Stomach smooth muscle (tissue), 2 donors: ENCODE measurements around the gene DCAF8.

Experiments
- H3K27ac ChIP-seq: one replicate; pipeline ENCODE4 v1.7.0; 2013; ENCODE audit warnings: mild to moderate bottlenecking, low read length, inconsistent platforms
- H3K27me3 ChIP-seq, 2 donors: one replicate each; pipeline ENCODE4 v1.7.0; 2013; ENCODE audit warnings: low read length in 2 of 2; ENCODE audit not compliant: insufficient read depth in 2 of 2, control insufficient read depth in 1 of 2
- H3K36me3 ChIP-seq, 2 donors: one replicate each; pipeline ENCODE4 v1.7.0; 2013; ENCODE audit warnings: low read length in 2 of 2; ENCODE audit not compliant: control insufficient read depth in 2 of 2, insufficient read depth in 2 of 2
- H3K4me1 ChIP-seq: one replicate; pipeline ENCODE4 v1.7.0; 2013; ENCODE audit warnings: low read length; ENCODE audit not compliant: control insufficient read depth, insufficient read depth
- H3K4me3 ChIP-seq, 2 donors: one replicate each; pipeline ENCODE4 v1.7.0; 2013; ENCODE audit warnings: low read length in 2 of 2
- H3K9ac ChIP-seq, 2 donors: one replicate each; pipeline ENCODE4 v1.7.0; 2013; ENCODE audit warnings: low read length in 2 of 2, mild to moderate bottlenecking in 1 of 2
- H3K9me3 ChIP-seq, 2 donors: one replicate each; pipeline ENCODE4 v1.7.0; 2013; ENCODE audit warnings: low read length in 2 of 2; ENCODE audit not compliant: control insufficient read depth in 2 of 2
- donor health status: healthy.
- donor health status: Pancreatic carcinoma.

The DCAF8 gene

DNA sequence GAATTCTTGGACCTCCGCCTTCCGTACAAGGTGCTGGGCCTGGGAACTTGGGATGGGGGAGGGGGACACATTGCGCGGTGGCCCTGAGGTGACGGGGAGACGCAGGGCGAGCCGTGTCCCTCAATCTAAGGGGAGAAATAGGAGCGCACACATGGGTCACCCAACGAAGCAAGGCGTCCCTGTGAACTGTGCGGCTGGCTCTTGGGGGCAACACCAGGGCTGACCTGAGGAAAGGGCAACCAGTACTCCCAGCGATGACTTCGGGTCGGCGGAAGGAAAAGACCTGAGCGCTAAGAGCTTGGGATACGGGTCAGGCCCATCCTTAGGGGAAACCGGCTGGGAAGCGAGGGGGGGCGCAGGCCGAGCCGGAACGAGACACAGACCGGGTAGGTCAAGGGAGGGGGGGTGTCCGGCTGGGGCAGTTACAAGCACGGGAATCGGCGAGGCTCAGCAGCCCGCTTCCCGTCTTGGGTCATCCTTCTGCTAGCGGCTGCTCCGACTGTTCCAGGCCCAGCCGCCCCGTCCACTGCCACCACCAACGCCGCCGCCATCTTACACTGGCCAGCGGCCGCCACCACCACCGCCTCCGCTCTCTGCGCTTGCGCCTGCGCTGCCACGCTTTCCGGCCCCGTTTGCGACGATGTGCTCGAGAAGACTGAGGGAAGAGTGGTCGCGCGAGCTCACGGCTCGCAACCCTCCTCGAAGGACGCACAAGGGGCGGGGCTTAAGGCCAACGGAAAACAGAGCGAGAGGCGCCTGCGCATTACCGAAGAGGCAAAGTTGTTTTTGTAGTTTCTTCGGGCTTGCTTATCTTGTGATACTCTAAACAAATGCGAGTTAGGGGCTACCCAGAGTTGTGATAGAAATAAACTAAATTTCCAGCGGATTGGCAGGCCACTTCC lies at the start of gene DCAF8:
TSS of gene DCAF8 (minus strand) at position 657 of the 902 bp plus-strand sequence. CDS start 18,541 bp downstream, outside the sequence.
- Histone ChIP-seq H3K27me3 (no peaks in the 10 kb centered on the region), H3K36me3 (no peaks in the 10 kb centered on the region), H3K4me1 (peaks cover 15% of the 10 kb centered on the region), H3K27ac (peak within 1 kb of the TSS; percentile 99), H3K4me3 (peak within 1 kb of the TSS; percentile 99), H3K9me3 (no peaks in the 10 kb centered on the region), H3K9ac (peak within 1 kb of the TSS; percentile 98 to 100)

DNA sequence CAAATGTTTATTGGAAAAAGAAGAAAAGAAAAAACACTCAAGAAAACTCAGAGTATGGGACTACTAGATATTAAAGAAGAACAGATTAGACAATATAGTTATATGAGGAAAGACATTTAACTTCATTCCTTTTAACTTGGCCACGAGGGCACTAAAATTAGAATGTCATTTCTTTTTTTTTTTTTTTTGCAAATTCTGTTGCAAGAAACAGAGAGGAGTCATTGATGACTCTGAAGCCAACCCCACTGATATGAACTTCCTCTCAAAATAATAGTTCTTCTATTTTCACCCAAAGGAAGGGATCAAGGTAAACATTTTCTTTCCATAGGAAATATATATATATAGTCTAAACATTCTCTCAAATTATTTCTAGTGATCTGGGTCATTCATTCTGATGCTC lies 47.2 kb upstream of the DCAF8 start:
- no peaks in the 10 kb centered on the region for H3K4me1 ChIP-seq
- H3K9ac ChIP-seq = no peak overlapping the region
- no peak overlapping the region for H3K4me3 ChIP-seq
- H3K27me3 ChIP-seq = no peaks in the 10 kb centered on the region
- H3K9me3 ChIP-seq = no peaks in the 10 kb centered on the region
- peaks cover 52 to 68% of the 10 kb centered on the region in 2 donors for H3K36me3 ChIP-seq
- no peak overlapping the region for H3K27ac ChIP-seq

DNA sequence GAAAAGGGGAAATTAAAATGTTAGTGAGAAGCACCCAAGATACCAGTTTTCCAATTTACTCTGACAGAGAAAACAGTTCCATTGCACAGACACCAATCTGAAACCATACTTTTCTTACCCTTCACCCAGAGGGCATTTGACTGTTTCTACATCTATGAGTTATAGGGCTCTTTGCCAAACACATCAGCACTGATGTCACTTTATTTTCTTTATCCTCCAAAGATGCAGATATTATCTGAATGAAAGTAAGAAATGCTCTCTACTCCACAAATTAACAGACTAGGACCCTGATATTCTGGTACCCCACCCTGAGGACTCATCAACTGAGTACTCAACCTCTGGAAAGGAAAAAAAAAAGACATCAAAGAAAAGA lies 46.8 kb upstream of the DCAF8 start:
- Histone ChIP-seq H3K4me3 (no peak overlapping the region), H3K4me1 (no peaks in the 10 kb centered on the region), H3K9me3 (no peaks in the 10 kb centered on the region), H3K27ac (no peak overlapping the region), H3K36me3 (peaks cover 52 to 66% of the 10 kb centered on the region in 2 donors), H3K9ac (no peak overlapping the region), H3K27me3 (no peaks in the 10 kb centered on the region)

DNA sequence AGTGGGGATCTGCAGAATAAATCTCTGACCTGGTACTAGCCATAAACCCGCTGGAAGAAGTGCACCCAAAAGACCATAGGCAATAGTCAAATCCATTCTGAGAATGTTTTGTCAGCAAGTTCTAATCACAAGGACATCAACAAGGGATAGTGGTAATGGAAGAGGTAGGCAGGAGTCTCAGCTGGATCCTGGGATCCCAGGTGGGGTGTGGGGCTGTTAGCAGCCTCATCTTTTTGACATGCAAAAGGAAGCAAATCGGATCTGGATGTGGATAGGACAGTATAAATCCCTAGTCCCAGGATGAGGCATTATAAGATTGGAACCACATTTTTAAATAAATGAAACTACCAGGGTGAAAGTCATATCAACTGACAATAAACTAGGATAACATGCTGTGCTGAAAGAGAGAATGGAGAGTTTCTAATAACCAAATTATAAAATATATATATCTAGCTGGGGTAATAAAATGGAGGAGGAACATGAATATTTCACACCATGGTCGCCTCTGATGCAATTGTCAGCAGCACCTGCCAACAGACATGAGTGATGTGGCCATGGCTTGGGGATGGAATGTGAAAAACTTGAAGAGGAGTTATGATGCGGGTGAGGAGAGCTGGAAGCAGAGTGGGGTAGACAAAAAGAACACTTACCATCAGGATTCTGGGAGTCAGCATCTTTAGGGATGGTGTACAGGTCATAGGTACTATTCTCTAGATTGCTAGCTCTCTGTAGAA lies 46.3 kb upstream of the DCAF8 start:
- H3K4me3 ChIP-seq = no peak overlapping the region
- no peaks in the 10 kb centered on the region for H3K9me3 ChIP-seq
- peaks cover 52 to 68% of the 10 kb centered on the region in 2 donors for H3K36me3 ChIP-seq
- H3K27me3 ChIP-seq = no peaks in the 10 kb centered on the region
- H3K4me1 ChIP-seq = no peaks in the 10 kb centered on the region
- no peak overlapping the region for H3K9ac ChIP-seq
- no peak overlapping the region for H3K27ac ChIP-seq

DNA sequence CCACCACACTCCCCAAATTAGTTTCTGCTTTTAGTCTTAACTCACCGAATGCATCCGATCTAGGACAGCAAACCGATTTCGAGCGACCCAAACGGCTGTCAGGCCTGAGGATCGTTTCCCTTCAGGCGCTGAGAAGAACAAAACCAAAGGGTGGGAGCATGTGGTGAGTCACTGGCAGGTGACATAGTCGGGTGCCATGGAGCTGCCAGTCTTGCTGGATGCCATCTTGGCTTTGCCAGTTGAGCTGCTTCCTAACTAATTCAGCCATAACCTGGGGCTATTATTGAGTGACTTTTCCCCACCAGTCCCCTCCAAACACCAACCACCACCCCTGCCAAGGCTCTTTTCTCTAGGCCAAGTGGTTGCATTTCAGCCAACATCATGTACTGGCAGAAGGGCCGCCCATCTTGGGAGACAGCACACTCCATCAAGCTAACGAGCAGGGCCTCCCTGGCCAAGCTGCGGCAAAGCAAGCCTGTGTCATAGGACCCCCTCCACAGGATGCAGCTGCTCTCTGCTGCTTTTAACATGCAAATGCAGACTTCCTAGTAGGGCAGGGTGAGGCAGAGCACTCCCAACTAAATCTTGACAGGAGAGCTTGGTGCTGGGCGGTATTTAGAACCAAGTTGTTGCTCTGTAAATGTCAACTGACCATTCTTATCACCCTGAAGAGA lies 44.9 kb upstream of the DCAF8 start:
- no peak overlapping the region for H3K9ac ChIP-seq
- H3K4me3 ChIP-seq = no peak overlapping the region
- H3K4me1 ChIP-seq = no peaks in the 10 kb centered on the region
- H3K27me3 ChIP-seq = no peaks in the 10 kb centered on the region
- no peaks in the 10 kb centered on the region for H3K9me3 ChIP-seq
- H3K27ac ChIP-seq = no peak overlapping the region
- peaks cover 50 to 61% of the 10 kb centered on the region in 2 donors for H3K36me3 ChIP-seq

DNA sequence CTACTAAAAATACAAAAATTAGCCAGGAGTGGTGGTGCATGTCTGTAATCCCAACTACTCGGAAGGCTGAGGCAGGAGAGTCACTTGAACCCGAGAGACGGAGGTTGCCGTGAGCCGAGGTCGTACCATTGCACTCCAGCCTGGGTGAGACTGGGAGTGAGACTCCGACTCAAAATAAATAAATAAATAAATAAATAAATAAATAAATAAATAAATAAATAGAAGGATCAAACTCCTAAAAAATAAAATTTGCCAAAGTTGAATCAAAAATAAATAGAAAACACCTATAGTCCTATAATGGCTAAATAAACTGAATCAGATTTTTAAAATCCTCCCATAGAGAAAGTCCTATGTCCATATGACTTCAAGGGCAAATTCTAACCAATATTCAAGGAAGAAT lies 37.8 kb upstream of the DCAF8 start:
- Histone ChIP-seq H3K4me1 (no peaks in the 10 kb centered on the region), H3K27me3 (no peaks in the 10 kb centered on the region), H3K36me3 (peaks cover 45 to 48% of the 10 kb centered on the region in 2 donors), H3K4me3 (no peak overlapping the region), H3K9ac (no peak overlapping the region), H3K9me3 (no peaks in the 10 kb centered on the region), H3K27ac (no peak overlapping the region)

DNA sequence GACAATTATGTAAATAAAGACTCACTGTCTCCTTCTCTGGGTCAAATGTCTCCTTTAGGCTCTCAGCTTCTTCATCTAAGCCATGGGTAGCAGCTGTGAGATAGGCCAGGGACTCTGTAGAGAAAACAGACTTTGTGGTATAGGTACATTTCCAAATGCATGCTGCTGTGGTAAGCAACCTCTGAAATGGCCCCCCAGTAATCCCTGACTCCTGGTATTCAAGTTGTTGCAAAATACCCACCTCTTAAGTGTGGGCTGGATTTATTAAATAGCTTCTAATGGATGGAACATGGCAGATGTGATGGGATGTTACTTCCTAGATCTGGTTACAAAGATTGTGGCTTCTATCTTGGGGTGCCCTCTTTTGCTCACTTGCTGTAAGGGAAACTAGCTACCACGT lies 33.7 kb upstream of the DCAF8 start:
- Histone ChIP-seq H3K27ac (no peak overlapping the region), H3K36me3 (peaks cover 79 to 80% of the 10 kb centered on the region in 2 donors), H3K9me3 (no peaks in the 10 kb centered on the region), H3K4me3 (no peak overlapping the region), H3K4me1 (no peaks in the 10 kb centered on the region), H3K9ac (no peak overlapping the region), H3K27me3 (no peaks in the 10 kb centered on the region)

DNA sequence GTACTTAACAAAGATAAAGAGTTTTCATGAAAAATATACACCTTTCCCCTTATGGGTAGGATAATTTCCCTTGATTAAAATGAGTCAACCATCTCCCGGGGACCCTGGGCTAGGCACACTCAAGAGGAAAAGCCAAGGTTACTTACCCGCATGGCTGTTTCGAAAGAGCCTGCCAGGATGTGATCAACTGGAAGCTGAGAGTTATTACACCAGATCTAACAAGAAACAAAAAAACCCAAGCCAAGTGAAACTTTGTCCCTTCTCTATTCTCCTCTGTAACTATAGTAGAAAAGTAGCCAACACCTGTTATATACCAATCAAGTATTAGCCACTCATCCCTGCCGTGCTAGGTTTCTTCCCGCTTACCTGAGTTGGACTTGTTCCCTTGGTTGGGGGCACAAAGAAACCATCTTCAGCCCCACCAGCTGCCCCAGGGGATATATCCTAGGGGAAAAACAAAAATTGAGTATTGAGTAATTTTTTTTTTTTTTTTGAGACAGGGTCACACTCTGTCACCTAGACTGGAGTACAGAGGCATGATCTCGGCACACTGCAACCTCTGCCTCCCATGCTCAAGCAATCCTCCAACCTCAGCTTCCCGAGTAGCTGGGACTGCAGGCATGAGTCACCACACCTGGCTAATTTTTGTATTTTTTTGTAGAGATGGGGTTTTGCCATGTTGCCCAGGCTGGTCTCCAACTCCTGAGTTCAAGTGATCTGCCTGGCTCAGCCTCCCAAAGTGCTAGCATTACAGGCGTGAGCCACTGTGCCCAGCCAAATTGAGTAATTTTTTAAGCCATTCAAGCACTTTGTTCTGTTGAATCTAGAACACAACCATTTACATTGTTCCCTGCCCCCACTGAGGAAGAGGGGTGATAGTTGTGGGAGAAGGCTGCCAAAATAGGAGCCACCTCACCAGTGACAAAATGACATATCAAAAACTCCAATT lies 30.9 kb upstream of the DCAF8 start:
- peaks cover 85 to 89% of the 10 kb centered on the region in 2 donors for H3K36me3 ChIP-seq
- no peak overlapping the region for H3K4me3 ChIP-seq
- no peaks in the 10 kb centered on the region for H3K27me3 ChIP-seq
- H3K4me1 ChIP-seq = no peaks in the 10 kb centered on the region
- no peaks in the 10 kb centered on the region for H3K9me3 ChIP-seq
- no peak overlapping the region for H3K9ac ChIP-seq
- H3K27ac ChIP-seq = no peak overlapping the region

DNA sequence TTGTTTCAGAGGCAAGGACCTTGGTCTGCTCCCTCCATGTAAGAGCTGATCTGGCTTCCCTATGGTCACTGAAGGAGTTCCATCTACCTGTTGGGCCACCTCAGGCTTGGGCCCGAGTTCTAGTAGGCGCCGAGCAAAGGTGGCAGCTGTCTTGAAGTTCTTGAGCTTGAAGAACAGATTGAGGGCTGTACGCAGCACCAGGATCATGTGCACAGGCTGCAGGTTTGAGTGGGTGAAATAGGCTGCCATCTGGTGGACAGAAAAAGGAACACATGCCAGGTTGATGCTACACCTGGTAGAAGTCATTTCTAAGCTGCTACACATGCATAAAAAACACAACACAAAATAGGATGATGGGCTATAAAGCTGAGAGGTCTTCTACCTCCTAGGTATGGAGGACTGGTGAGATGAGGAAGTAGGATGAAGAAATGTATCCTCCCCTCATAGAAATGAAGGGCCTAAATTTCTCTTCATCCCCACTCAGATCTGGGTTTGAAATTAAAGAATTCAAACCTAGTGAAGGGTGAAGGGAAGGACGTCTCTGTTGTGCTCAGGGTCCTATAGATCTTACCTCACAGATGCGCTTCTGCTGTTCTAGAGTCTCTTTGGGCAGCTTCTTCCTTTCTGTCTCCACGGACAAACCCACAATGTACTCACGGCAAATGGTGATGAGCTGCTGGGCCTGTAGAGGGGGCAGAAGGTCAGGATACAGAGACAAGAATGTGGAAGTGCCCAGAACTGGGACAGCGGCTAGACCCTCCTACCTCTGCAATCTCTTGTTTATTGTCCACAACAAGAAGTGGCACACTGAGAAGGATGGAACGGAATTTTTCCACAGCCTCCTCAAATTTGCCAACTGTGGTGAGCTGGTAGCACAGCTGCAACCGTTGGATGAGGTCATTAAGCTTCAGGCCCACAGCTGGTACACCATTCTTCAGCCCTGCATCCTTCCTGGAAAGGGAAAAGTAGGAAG lies 29.2 kb upstream of the DCAF8 start:
- Histone ChIP-seq H3K9me3 (no peaks in the 10 kb centered on the region), H3K9ac (no peak overlapping the region), H3K4me1 (no peaks in the 10 kb centered on the region), H3K36me3 (peaks cover 71 to 72% of the 10 kb centered on the region in 2 donors), H3K27ac (no peak overlapping the region), H3K27me3 (no peaks in the 10 kb centered on the region), H3K4me3 (no peak overlapping the region)
